SK-MEL-5 (cell line): ENCODE measurements around the gene COMMD4. TPM values are rescaled to one million over a fixed set of nuclear protein-coding genes. Genes with fewer than 3 reads are reported as not detected.
"Not testable (repeated sequence)": the region's sequence is repeated elsewhere in the genome, so short reads cannot be mapped to it uniquely, and the experiment has no call there.

ENCODE experiments used
- DNase-seq: peaks from one replicate; pipeline ENCODE4 v3.0.0-alpha.2; 2016; ENCODE audit warnings: low read depth, low spot score
- in situ Hi-C: cut with HindIII; loops from 2 replicates; pipeline ENCODE4 v1.10.0; 2016; ENCODE audit warnings: low sequenced_read_pairs, high pct_unique_total_duplicates, low pct_unique_long_range_greater_than_20kb
- small RNA-seq, 2 experiments: library from RNA; depleted of rRNA; stranded (forward); fragments of <200 nt; gene quantifications; one replicate each; pipeline ENCODE3, GENCODE V24; 2014
- total RNA-seq: library from RNA; depleted of rRNA; stranded (reverse); fragments of >200 nt; shearing (Covaris generic); gene quantifications from 2 replicates; pipeline ENCODE4 v1.2.3, GENCODE V29; 2014; rRNA removed

Gene COMMD4
- total RNA-seq, 1 experiment from 2014 or later = 149 TPM

DNA sequence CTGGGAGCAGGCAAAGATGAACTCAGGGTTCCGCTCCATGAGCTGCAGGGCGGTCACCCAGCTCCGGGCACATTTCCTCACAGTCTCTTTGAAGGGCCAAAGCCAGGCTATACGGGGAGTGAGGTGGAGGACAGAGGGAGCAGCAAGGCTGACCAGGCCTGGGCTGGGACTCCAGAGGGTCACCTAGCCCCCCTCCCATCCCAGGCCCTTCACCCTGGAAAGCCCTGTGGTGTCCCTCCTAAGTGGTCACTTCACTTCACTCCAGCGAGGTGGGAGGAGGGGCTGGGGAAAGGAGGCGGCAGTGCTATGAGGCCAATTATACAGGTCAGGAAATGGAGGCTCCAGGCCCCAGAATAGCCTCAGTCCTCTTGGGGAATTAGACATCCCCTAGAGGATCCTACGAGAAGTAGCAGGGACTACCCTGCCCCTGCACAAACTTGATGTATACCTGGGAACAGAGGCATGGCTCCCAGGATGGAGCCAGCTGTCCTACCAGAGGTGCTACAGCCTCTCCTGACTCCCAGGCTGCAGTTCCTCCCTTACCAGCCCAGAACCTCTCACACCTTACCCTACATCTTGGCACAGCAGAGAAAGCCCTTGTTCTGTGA lies 26.9 kb downstream of the COMMD4 start:
- in situ Hi-C loops = no loop called here
- DNase-seq = no peak

- in situ Hi-C loops = no loop called here
- DNase-seq = no peak
Observed at GRCh38 chr15:75363786-75364185, 27.9 kb downstream of the COMMD4 start.

DNA sequence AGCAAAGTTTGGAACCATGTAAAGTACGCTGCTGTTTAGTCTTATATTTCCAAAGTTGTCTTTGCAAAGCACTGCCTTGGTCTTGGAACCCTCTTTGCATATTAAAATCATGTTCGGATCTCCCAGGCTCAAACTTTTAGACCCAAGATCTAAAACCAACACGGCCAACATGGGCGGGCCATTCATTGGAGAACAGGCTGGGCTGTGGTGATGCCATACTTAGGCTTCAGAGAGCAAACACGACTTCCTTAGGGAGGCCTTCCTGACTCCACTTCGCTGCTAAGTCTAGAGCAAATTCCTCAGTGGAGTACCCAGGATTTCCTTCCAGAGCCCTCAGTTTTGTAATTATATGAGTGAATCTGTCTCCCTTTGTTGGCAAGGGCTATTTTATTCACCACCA lies 29.0 kb downstream of the COMMD4 start:
- in situ Hi-C loops = no loop called here
- DNase-seq = no peak

- in situ Hi-C loops = no loop called here
- DNase-seq = no peak
Observed at GRCh38 chr15:75366163-75366562, 30.3 kb downstream of the COMMD4 start.

DNA sequence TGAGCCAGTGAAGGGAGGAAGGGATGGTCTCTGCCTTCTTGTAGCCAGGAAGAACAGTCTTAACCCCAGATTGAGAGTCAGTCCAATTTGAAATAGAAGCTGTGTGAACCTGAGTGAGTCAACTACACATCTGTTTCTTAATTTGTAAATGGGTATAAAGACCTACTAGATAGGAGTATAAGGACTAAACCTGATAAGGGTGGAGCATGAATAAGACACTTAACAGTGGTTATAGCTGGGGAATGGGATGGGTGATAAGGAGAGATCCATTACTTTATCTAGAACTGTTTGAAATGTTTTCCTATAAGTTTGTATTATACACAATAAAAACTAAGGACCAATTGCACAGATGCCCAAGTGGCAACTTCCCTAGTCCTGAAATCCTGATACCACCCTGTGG lies 31.1 kb downstream of the COMMD4 start:
- DNase-seq = no peak
- in situ Hi-C loops = no loop called here

DNA sequence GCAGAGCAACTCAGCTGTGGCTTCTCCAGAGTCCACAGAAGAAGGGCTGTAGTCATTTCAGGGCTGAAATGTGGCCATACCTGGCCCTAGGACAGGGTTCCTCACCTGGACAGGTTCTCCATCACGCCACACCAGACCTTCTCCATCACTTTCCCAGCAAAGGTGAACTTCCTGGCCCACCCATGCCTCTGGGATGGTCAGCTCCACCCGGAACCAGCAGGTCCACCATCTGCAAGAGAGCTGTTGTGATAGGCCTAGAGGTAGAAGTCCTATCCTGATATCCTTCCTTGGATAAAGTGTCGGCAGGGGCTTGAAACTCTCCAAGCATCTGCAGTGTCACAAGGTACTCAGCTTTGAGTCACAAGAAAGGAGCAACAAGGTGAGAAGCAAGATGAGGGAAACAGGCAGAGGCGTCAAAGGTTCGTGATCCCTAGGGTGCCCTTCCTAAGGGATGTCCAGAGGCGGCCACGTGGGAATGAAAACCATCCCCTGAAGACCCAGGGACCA lies 31.6 kb downstream of the COMMD4 start:
- DNase-seq = no peak
- in situ Hi-C loops = no loop called here

DNA sequence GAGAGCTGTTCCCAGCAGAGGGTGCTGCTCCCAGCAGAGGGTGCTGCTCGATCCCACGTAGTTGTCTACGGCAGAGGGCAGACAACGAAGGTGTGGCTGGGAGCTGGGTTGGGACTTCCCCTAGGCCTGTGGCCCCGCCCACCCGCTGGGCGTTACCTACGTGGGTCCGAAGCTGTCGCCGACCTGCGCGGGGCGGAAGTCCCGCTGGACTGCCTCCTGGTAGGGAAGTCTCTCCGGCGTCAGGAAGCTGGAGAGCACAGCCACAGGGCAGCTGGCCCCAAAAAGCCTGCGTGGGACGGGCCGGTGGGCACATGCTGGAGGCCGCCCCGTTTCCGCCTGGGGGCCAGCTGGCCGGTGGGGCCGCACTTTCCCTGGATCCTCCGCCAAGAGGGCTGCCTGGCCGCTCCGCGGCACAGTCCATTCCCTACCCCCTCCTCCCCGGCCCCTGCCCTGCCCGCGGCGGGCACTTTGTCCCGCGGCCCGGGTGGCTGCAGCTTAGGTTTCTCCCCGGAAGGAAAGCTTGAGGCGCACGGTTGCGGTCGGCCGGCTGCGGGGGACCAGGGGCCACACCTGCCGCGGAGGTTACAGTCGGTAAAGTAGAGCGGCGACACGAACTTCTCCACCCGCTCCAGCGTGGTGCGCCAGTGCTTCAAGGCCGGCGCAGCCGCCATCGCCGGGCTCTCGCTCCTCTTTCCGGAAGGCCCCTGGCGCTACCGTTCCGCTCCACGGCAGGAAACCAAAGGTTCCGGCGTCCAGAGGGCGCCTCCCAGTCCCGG lies 32.2 kb downstream of the COMMD4 start, which contains the start of gene MAN2C1:
Gene MAN2C1, minus strand, starts transcription at position 695 of the 776 bp plus-strand sequence. Its CDS starts 24 bp downstream, at position 671.
- DNase-seq = peak; percentile 98
- in situ Hi-C loops = no loop called here

- in situ Hi-C loops = no loop called here
- no peak for DNase-seq
Observed at GRCh38 chr15:75368689-75369239, 32.9 kb downstream of the COMMD4 start.

- in situ Hi-C loops = no loop called here
- no peak for DNase-seq
Observed at GRCh38 chr15:75369897-75370581, 34.2 kb downstream of the COMMD4 start.

DNA sequence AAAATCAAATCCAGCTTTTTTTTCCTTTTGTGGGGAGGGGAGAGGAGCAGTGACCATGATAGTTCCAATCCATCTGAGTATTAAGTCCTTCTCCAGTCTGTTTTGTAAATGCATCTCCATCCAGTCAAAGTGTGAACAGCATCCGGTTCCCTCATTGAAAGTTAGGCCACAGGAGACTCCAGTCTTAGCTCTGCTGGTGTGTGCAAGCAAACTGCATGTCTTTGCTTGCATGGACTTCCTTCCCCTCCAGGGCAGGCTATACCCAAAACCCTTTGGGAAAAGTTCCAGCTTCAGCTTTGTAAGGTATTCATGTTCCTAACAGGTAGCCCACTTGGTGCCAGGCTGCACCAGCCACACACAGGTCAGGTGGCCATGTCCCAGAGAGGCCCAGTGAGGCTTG lies 35.6 kb downstream of the COMMD4 start:
- in situ Hi-C loops = no loop called here
- DNase-seq = no peak

GRCh38 chr15:75371901-75372688 lies 36.2 kb downstream of the COMMD4 start:
- in situ Hi-C loops = no loop called here
- no peak for DNase-seq

DNA sequence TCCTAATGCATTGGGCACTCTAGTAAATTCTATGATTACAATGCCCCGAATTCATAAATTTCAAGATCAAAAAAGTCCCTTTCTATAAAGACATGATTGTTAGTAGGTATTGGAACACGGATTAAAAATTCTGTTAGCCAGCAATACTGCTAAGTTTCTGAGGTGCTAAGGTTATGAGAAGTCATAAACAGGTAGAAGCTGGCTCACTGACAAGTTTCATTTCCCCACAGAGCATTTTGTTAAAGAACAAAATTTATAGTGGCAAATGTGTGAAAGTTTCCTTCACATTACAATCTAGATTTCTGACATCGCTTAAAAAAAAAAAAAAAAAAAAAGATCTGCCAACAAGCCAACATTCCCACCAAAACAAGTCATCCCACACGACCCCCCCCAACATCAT lies 44.9 kb downstream of the COMMD4 start:
- in situ Hi-C loops = no loop called here

DNA sequence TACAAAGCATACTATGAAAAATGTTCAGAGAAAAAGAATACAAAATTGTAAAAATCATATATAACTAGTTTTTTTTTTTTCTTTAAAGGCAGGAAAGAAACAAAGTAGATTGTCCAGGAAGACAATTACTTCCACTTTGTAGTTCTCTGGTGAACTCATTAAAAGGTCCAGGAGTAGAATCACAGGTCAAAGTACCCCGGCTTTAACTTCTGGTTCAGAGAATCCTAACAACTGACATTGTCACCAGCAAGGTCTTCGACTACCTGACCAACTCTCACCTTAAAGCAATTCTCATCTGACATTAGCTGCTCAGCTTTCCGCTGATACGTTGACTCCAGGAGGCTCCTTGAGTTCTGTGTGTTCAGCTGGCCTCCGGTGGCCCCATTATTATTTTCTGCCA lies 48.1 kb downstream of the COMMD4 start:
- in situ Hi-C loops, DNase-seq: not testable (repeated sequence)

More for the DNA sequence above, 44.9 kb downstream of the COMMD4 start:
- no peak for DNase-seq

Small RNA genes within 50 kb of the gene (small RNA-seq; reads per million reads assigned to genes)
- gene RN7SL327P = 0 reads per million in 2 experiments

Other genes with a start within 250 kb of the COMMD4 start
- gene C15orf39, start 134.2 kb upstream of the COMMD4 start, total RNA-seq = 10.1 and 12.6 TPM in 2 replicates
- not detected in 2 replicates for gene GOLGA6C, start 77.7 kb upstream of the COMMD4 start, total RNA-seq
- not detected in 2 replicates for gene GOLGA6D, start 53.2 kb upstream of the COMMD4 start, total RNA-seq
- gene NEIL1, start 11.0 kb downstream of the COMMD4 start, total RNA-seq = 0.29 and 0.40 TPM in 2 replicates
- 61.9 and 64.9 TPM in 2 replicates for gene MAN2C1, start 32.5 kb downstream of the COMMD4 start, total RNA-seq
- gene SIN3A, start 115.6 kb downstream of the COMMD4 start, total RNA-seq = 18.9 and 20.6 TPM in 2 replicates
- 20.0 and 21.0 TPM in 2 replicates for gene PTPN9, start 243.3 kb downstream of the COMMD4 start, total RNA-seq